K562 (cell line): ENCODE results near the gene TMCO1. TPM values are rescaled to one million over a fixed set of nuclear protein-coding genes. Genes with fewer than 3 reads are reported as not detected.
A peak's percentile ranks its signal among the peaks of the same experiment; 100 is the strongest.

Source experiments
- ATAC-seq: fragments of 200-7000 bp; cut with Tn5 transposase; 3 replicates; pipeline ENCODE4 v1.9.1; 2020; ENCODE audit warnings: moderate library complexity
- Bru-seq: library from RNA; stranded (reverse); fragments of 400-500 nt; gene quantifications from one replicate; lab custom pipeline; 2021; lab: Mats Ljungman, UMichigan
- BruChase-seq, 2 experiments: library from RNA; stranded (reverse); fragments of 400-500 nt; gene quantifications; one replicate each; lab custom pipeline; 2021; lab: Mats Ljungman, UMichigan
- BruUV-seq: library from RNA; stranded (reverse); fragments of 400-500 nt; replicated peaks from 2 replicates; lab custom pipeline; 2021; lab: Mats Ljungman, UMichigan
- CTCF ChIA-PET: fragments of 300-600 bp; formaldehyde crosslinking; extraction: SDS; loops from one replicate; lab custom pipeline; 2021; ENCODE audit warnings: low intra/inter-chr PET ratio; lab: Yijun Ruan, JAX
- POLR2A ChIA-PET: fragments of 300-600, 350-650 bp; sonication (Branson Sonifier 250); formaldehyde crosslinking; extraction: SDS; loops from one replicate; lab custom pipeline; 2021; ENCODE audit warnings: antibody characterized with exemption, inconsistent platforms; lab: Yijun Ruan, JAX
- DNase-seq, 4 experiments: peaks; one replicate each; pipeline versions ENCODE4 v3.0.0 to v3.0.0-alpha.2; 2011 to 2018; ENCODE audit warnings: low spot score in 3 of 4, mixed read lengths in 3 of 4; ENCODE audit errors: extremely low read depth in 1 of 4
- FAIRE-seq: peaks from 2 replicates; lab custom pipeline; 2011; peaks lifted over from hg19 to GRCh38; lab: Jason Lieb, UNC
- H2AFZ ChIP-seq: 2 replicates; pipeline ENCODE4 v1.6.0; 2011; ENCODE audit warnings: low read depth, low read length, control low read depth, inconsistent platforms
- H3K27ac ChIP-seq: fragments of 200-600 bp; 3 replicates; pipeline ENCODE4 v1.8.0; 2011; ENCODE audit warnings: low read depth, mild to moderate bottlenecking, control low read depth, inconsistent platforms, low read length, moderate library complexity, mixed read lengths; ENCODE audit errors: extremely low read depth
- H3K27me3 ChIP-seq, 2 experiments: fragments of 300-600 bp in 1 of 2; 2 replicates in 1 of 2; 3 replicates in 1 of 2; pipeline versions ENCODE4 v1.6.0 to v1.8.0; 2011; ENCODE audit warnings: inconsistent platforms in 2 of 2, low read length in 2 of 2, mild to moderate bottlenecking in 1 of 2, mixed read lengths in 1 of 2, moderate library complexity in 1 of 2; ENCODE audit not compliant: control insufficient read depth in 2 of 2, insufficient read depth in 2 of 2
- H3K36me3 ChIP-seq: fragments of 300-600 bp; 3 replicates; pipeline ENCODE4 v1.8.0; 2011; ENCODE audit warnings: mild to moderate bottlenecking, low read length, inconsistent platforms; ENCODE audit not compliant: control insufficient read depth, insufficient read depth
- H3K4me1 ChIP-seq, 2 experiments: fragments of 200-600 bp in 1 of 2; replicated peaks in 1 of 2; 2 replicates in 1 of 2; 3 replicates in 1 of 2; pipeline versions ENCODE4 v1.5.1 to v1.8.0; 2011; ENCODE audit warnings: inconsistent platforms in 2 of 2, low read length in 2 of 2, mild to moderate bottlenecking in 1 of 2, mixed read lengths in 1 of 2, moderate library complexity in 1 of 2; ENCODE audit not compliant: control insufficient read depth in 2 of 2, insufficient read depth in 2 of 2
- H3K4me2 ChIP-seq: 2 replicates; pipeline ENCODE4 v1.6.1; 2011; ENCODE audit warnings: low read length, control low read depth, inconsistent platforms, mixed read lengths; ENCODE audit not compliant: insufficient read depth
- H3K4me3 ChIP-seq: fragments of 200-600 bp; sonication (generic), shearing (Covaris generic); 2 replicates; pipeline ENCODE4 v1.5.1; 2016; ENCODE audit warnings: control low read depth, inconsistent platforms
- H3K79me2 ChIP-seq: fragments of 200-600 bp; 3 replicates; pipeline ENCODE4 v1.8.0; 2011; ENCODE audit warnings: low read length, inconsistent platforms; ENCODE audit not compliant: control insufficient read depth, insufficient read depth
- H3K9ac ChIP-seq, 2 experiments: 2 replicates each; pipeline versions ENCODE4 v1.6.0 to v1.6.1; 2011; ENCODE audit warnings: low read depth in 2 of 2, low read length in 2 of 2, control low read depth in 1 of 2, inconsistent platforms in 1 of 2, mild to moderate bottlenecking in 1 of 2, mixed read lengths in 1 of 2; ENCODE audit not compliant: insufficient read depth in 1 of 2
- H3K9me1 ChIP-seq: one replicate; pipeline ENCODE4 v1.6.0; 2011; ENCODE audit warnings: inconsistent platforms, mild to moderate bottlenecking, low read length, moderate library complexity; ENCODE audit not compliant: control insufficient read depth, insufficient read depth
- H3K9me3 ChIP-seq: replicated peaks from 2 replicates; pipeline ENCODE4 v1.5.1; 2011; ENCODE audit warnings: low read depth, low read length, inconsistent platforms; ENCODE audit not compliant: control insufficient read depth, insufficient read depth
- H4K20me1 ChIP-seq: replicated peaks from 2 replicates; pipeline ENCODE4 v1.6.1; 2011; ENCODE audit warnings: low read length, inconsistent platforms, mixed read lengths; ENCODE audit not compliant: control insufficient read depth, insufficient read depth
- CBX5 ChIP-seq: IDR thresholded peaks from 2 replicates; pipeline ENCODE4 v1.6.1; 2014; ENCODE audit warnings: low read depth, borderline replicate concordance
- EHMT2 ChIP-seq: fragments of 450-650 bp; IDR thresholded peaks from 2 replicates; pipeline ENCODE4 v1.6.1; 2018; ENCODE audit warnings: antibody characterized with exemption
- KLF16 ChIP-seq: IDR thresholded peaks from 2 replicates; pipeline ENCODE4 v1.6.1; 2016; ENCODE audit warnings: antibody characterized with exemption
- MED1 ChIP-seq: sonication (generic); formaldehyde crosslinking; IDR thresholded peaks from 2 replicates; pipeline ENCODE4 v1.8.1; 2023; ENCODE audit warnings: missing genetic modification reagents, borderline replicate concordance
- TCF3 ChIP-seq: sonication (generic); formaldehyde crosslinking; IDR thresholded peaks from 2 replicates; pipeline ENCODE4 v1.4.0; 2020; ENCODE audit warnings: mild to moderate bottlenecking, missing genetic modification reagents
- TOE1 ChIP-seq, 2 experiments: fragments of 450-650 bp in 1 of 2; sonication (generic) in 1 of 2; formaldehyde crosslinking in 1 of 2; IDR thresholded peaks; 2 replicates each; pipeline versions ENCODE4 v1.7.1 to v1.8.0; 2016 to 2022; ENCODE audit warnings: borderline replicate concordance in 2 of 2, mild to moderate bottlenecking in 2 of 2, antibody characterized with exemption in 1 of 2, inconsistent platforms in 1 of 2, low read depth in 1 of 2, missing genetic modification reagents in 1 of 2, moderate library complexity in 1 of 2
- ZNF639 ChIP-seq, 2 experiments: fragments of 200-800 bp in 1 of 2; sonication (Bioruptor generic) in 1 of 2; sonication (generic) in 1 of 2; formaldehyde crosslinking in 1 of 2; IDR thresholded peaks in 1 of 2; conservative IDR thresholded peaks in 1 of 2; 2 replicates each; pipeline versions ENCODE4 v1.5.0 to v1.6.1; 2016 to 2020; ENCODE audit warnings: missing compliant biosample characterization in 1 of 2, missing genetic modification characterization in 1 of 2, missing genetic modification reagents in 1 of 2
- ZNF780A ChIP-seq: fragments of 250-450 bp; sonication (Bioruptor Pico); IDR thresholded peaks from 2 replicates; pipeline ENCODE4 v1.5.0; 2021; ENCODE audit warnings: mild to moderate bottlenecking
- WGBS: fragments of 100-300 bp; shearing (Covaris generic); methylation state at CpG from one replicate; pipeline ENCODE4 v1.1.6; 2016; ENCODE audit warnings: low coverage, mixed read lengths; ENCODE audit not compliant: insufficient coverage; ENCODE audit errors: missing lambda C conversion rate; 5-methylcytosine and 5-hydroxymethylcytosine counted together
- in situ Hi-C: fragments of 300-500 bp; cut with MboI; formaldehyde crosslinking; loops from 4 replicates; pipeline ENCODE4 v1.15.0; 2018; ENCODE audit warnings: inconsistent platforms, mixed read lengths
- intact Hi-C: fragments of 100-400 bp; cut with micrococcal nuclease; formaldehyde crosslinking; loops from 2 replicates; pipeline ENCODE4 v1.14.2; 2022
- long read RNA-seq, 3 experiments: library from polyadenylated mRNA in 2 of 3; library from RNA in 1 of 3; unstranded in 2 of 3; stranded (forward) in 1 of 3; transcript quantifications; one replicate each; pipeline ENCODE4 v2.0.0, GENCODE V29; 2019 to 2022
- polyA minus RNA-seq, 3 experiments: library from RNA; depleted of rRNA, polyadenylated mRNA; stranded (reverse); fragments of >200 nt; gene quantifications; 2 replicates each; pipeline ENCODE4 v1.2.3, GENCODE V29; 2011
- polyA plus RNA-seq, 8 experiments: library from polyadenylated mRNA; depleted of rRNA in 4 of 8; stranded (reverse) in 5 of 8; unstranded in 3 of 8; fragments of >200 nt; fragmentation: Nextera tagmentation in 2 of 8; fragmentation: Illumina TruSeq in 1 of 8; extraction: Ambion mirVana in 2 of 8; extraction: Trizol in 1 of 8; gene quantifications; 2 replicates each; pipeline versions ENCODE4 v1.2.1 to v1.2.3, GENCODE V29; 2011 to 2014; ENCODE audit warnings: inconsistent platforms in 1 of 8, missing spikeins in 1 of 8
- total RNA-seq, 7 experiments: library from RNA; depleted of rRNA in 6 of 7; stranded (reverse); fragments of >200 nt in 6 of 7; fragmentation: Illumina TruSeq in 2 of 7; extraction: Trizol in 2 of 7; gene quantifications; 2 replicates each; pipeline versions ENCODE4 v1.2.1 to v1.2.3, GENCODE V29; 2011 to 2021; ENCODE audit warnings: low replicate concordance in 1 of 7
- TF ChIP-seq, protein P1 (sequence below): sonication (generic); formaldehyde crosslinking; IDR thresholded peaks from 2 replicates; pipeline ENCODE4 v1.8.1; 2023; ENCODE audit warnings: mild to moderate bottlenecking, missing genetic modification reagents, moderate library complexity

Gene TMCO1, protein sequence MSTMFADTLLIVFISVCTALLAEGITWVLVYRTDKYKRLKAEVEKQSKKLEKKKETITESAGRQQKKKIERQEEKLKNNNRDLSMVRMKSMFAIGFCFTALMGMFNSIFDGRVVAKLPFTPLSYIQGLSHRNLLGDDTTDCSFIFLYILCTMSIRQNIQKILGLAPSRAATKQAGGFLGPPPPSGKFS
- 97.8 and 105 TPM in 2 replicates for total RNA-seq (2011; cell fraction: chromatin; rRNA removed; ENCODE audit: low replicate concordance)
- 150 and 173 TPM in 2 replicates for total RNA-seq (2011; cell fraction: nucleolus; rRNA removed)
- total RNA-seq (2011; cell fraction: nucleoplasm; rRNA removed) = 115 and 163 TPM in 2 replicates
- 69.3 and 92.7 TPM in 2 replicates for total RNA-seq (2014; rRNA removed)
- 175 and 184 TPM in 2 replicates for total RNA-seq (2014; rRNA removed; fragmentation: Illumina TruSeq; extraction: Trizol)
- total RNA-seq (2015; rRNA removed; fragmentation: Illumina TruSeq; extraction: Trizol) = 151 and 166 TPM in 2 replicates
- 142 and 163 TPM in 2 replicates for total RNA-seq (2021)
- 230 and 276 TPM in 2 replicates for polyA plus RNA-seq (2011; rRNA removed)
- 109 and 166 TPM in 2 replicates for polyA plus RNA-seq (2011; cell fraction: cytosol; rRNA removed)
- 48.2 and 81.4 TPM in 2 replicates for polyA plus RNA-seq (2011; cell fraction: nucleus; rRNA removed)
- polyA plus RNA-seq (2012) = 150 and 162 TPM in 2 replicates
- 184 and 213 TPM in 2 replicates for polyA plus RNA-seq (2014; fragmentation: Illumina TruSeq; extraction: Trizol)
- polyA plus RNA-seq (2014; fragmentation: Nextera tagmentation; extraction: Ambion mirVana) = 100 to 1,000 TPM; 412 to 561 TPM
- polyA plus RNA-seq (2014; rRNA removed) = 123 and 126 TPM in 2 replicates
- polyA minus RNA-seq (2011; rRNA and poly(A)+ RNA removed) = 151 and 162 TPM in 2 replicates
- 53.0 and 77.6 TPM in 2 replicates for polyA minus RNA-seq (2011; cell fraction: cytosol; rRNA and poly(A)+ RNA removed)
- polyA minus RNA-seq (2011; cell fraction: nucleus; rRNA and poly(A)+ RNA removed) = 15.3 and 36.2 TPM in 2 replicates
- percentile 69 among the genes with signal in this experiment for Bru-seq, nascent RNA
- BruChase-seq, experiment 1, labeled RNA remaining after a 2-hour chase = percentile 72 among the genes with signal in this experiment
- BruChase-seq, experiment 2, labeled RNA remaining after a 6-hour chase = percentile 69 among the genes with signal in this experiment
- long read RNA-seq, experiment 1, full-length matches to known transcripts = 233 of 290 reads
- long read RNA-seq, experiment 1, partial matches to known transcripts = 19 of 290 reads
- long read RNA-seq, experiment 1, other reads (novel, unspliced or antisense) = 38 of 290 reads
- long read RNA-seq, experiment 2, full-length matches to known transcripts = 86 of 162 reads
- long read RNA-seq, experiment 2, partial matches to known transcripts = 6 of 162 reads
- long read RNA-seq, experiment 2, other reads (novel, unspliced or antisense) = 70 of 162 reads
- long read RNA-seq, experiment 3, full-length matches to known transcripts = 200 of 222 reads
- long read RNA-seq, experiment 3, partial matches to known transcripts = 5 of 222 reads
- long read RNA-seq, experiment 3, other reads (novel, unspliced or antisense) = 17 of 222 reads

GRCh38 chr1:165768513-165769394 is at the start of gene TMCO1:
Gene TMCO1 (minus strand): TSS chr1:165768868. CDS start chr1:165768751, 117 bp downstream.
- intact Hi-C loops = loop anchor here (2.0 to 5.0 kb wide), 4 partner anchors 60 to 166 kb away; no protein-coding TSS in a partner anchor
- FAIRE-seq (peak; percentile 98), ATAC-seq (peak; percentile 96), DNase-seq (peak; percentile 90 to 99 (median 95))
- WGBS = under 1% methylated on average over 54 of the region's 56 CpGs
- Histone ChIP-seq H3K4me3 (peak within 1 kb of the TSS; percentile 73), H3K9me3 (no peaks in the 10 kb centered on the region), H3K36me3 (peaks cover 40% of the 10 kb centered on the region), H4K20me1 (no peaks in the 10 kb centered on the region; the same call in 1 of the 2 replicates), H3K27me3 (no peaks in the 10 kb centered on the region), H3K4me2 (peak within 1 kb of the TSS; percentile 92), H3K9ac (peak within 1 kb of the TSS; percentile 93 to 96), H3K79me2 (peaks cover 57% of the 10 kb centered on the region), H3K27ac (peak within 1 kb of the TSS; percentile 96), H2AFZ (peak within 1 kb of the TSS; percentile 96), H3K9me1 (no peaks in the 10 kb centered on the region), H3K4me1 (peaks cover 21 to 44% of the 10 kb centered on the region in 2 experiments)
- TSS peak; percentile 86 for BruUV-seq
- ChIA-PET CTCF (interaction anchor here (0.7 kb wide), 1 partner anchor 59 kb away, joined by 5 read pairs; the partner anchor contains the start of gene UCK2), POLR2A (interaction anchor here (0.5 to 3.8 kb wide), 34 partner anchors 9 to 1987 kb away, joined by 3 to 27 read pairs (median 4); partner anchors contain the start of genes MGST3 and UCK2)
- in situ Hi-C loops = no loop called here
- peak; percentile 67 for TF ChIP-seq TOE1 (IDR thresholded peaks at IDR 0.05; ENCODE audit: borderline replicate concordance)
- TF ChIP-seq TOE1 (CRISPR knock-in tag; IDR thresholded peaks at IDR 0.05; ENCODE audit: borderline replicate concordance, low read depth) = no peak
- TF ChIP-seq TCF3 (CRISPR knock-in tag) = no peak
- no peak for TF ChIP-seq KLF16
- TF ChIP-seq, protein P1, sequence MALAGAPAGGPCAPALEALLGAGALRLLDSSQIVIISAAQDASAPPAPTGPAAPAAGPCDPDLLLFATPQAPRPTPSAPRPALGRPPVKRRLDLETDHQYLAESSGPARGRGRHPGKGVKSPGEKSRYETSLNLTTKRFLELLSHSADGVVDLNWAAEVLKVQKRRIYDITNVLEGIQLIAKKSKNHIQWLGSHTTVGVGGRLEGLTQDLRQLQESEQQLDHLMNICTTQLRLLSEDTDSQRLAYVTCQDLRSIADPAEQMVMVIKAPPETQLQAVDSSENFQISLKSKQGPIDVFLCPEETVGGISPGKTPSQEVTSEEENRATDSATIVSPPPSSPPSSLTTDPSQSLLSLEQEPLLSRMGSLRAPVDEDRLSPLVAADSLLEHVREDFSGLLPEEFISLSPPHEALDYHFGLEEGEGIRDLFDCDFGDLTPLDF (CRISPR knock-in tag) = peak; percentile 58; the same call in 1 of the 2 replicates
- peak; percentile 93 for TF ChIP-seq EHMT2
- TF ChIP-seq CBX5 = peak; percentile 15; the same call in 1 of the 2 replicates
- TF ChIP-seq MED1 = no peak
- peak in 1 of 2 experiments; percentile 95; a peak in 2 of 4 replicates for TF ChIP-seq ZNF639 (CRISPR knock-in tag; conservative IDR thresholded peaks at IDR 0.05 in 1 of 2, IDR thresholded peaks at IDR 0.05 in 1 of 2)
- no peak for TF ChIP-seq ZNF780A (CRISPR knock-in tag)
